HUES64 (cell line): Measurements from ENCODE around the gene SPATA2.
"Not testable (repeated sequence)": the region's sequence is repeated elsewhere in the genome, so short reads cannot be mapped to it uniquely, and the experiment has no call there.

Experiments used
- H3K27ac ChIP-seq: 2 replicates; pipeline ENCODE4 v1.7.0; 2013; ENCODE audit warnings: low read depth, low read length, inconsistent platforms
- H3K27me3 ChIP-seq: 2 replicates; pipeline ENCODE4 v1.6.1; 2013; ENCODE audit warnings: mild to moderate bottlenecking, low read length; ENCODE audit not compliant: insufficient read depth
- H3K36me3 ChIP-seq: 2 replicates; pipeline ENCODE4 v1.6.1; 2013; ENCODE audit warnings: mild to moderate bottlenecking, low read length; ENCODE audit not compliant: insufficient read depth
- H3K4me1 ChIP-seq: 2 replicates; pipeline ENCODE4 v1.6.1; 2013; ENCODE audit warnings: mild to moderate bottlenecking, low read length, moderate library complexity; ENCODE audit not compliant: insufficient read depth
- H3K4me3 ChIP-seq: 2 replicates; pipeline ENCODE4 v1.5.1; 2013; ENCODE audit warnings: mild to moderate bottlenecking, low read length, moderate library complexity
- H3K9ac ChIP-seq: 2 replicates; pipeline ENCODE4 v1.6.1; 2013; ENCODE audit warnings: mild to moderate bottlenecking, low read depth, low read length
- H3K9me3 ChIP-seq: 2 replicates; pipeline ENCODE4 v1.6.1; 2013; ENCODE audit warnings: low read depth, low read length; ENCODE audit not compliant: insufficient read depth
- WGBS: fragments of 150-250, 120-280 bp; methylation state at CpG from one replicate; pipeline ENCODE4 v1.1.7; 2013; ENCODE audit warnings: missing lambda C conversion rate; 5-methylcytosine and 5-hydroxymethylcytosine counted together

The SPATA2 gene

DNA sequence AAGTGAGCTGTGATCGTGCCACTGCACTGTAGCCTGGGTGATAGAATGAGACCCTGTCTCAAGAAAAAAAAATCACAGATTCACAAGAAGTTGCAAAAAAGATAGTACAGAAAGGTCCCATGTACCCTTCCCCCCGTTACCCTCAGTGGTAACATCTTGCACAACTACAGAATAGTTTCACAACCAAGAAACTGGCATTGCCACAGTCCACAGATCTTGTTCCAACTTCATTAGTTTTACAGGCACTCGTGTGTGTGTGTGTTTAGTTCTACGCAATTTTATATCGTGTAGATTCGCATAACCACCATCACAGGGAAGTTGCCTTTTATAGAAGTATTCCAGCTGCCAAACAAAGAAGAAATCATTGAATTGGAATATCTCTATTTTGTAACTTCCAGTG, 19.1 kb downstream of the SPATA2 start:
- H3K36me3 ChIP-seq: no peaks in the 10 kb centered on the region
- H3K27me3 ChIP-seq: no peaks in the 10 kb centered on the region
- no peak overlapping the region for H3K27ac ChIP-seq
- no peaks in the 10 kb centered on the region for H3K9me3 ChIP-seq
- no peak overlapping the region for H3K9ac ChIP-seq
- H3K4me1 ChIP-seq: peaks cover 6% of the 10 kb centered on the region; the same call in 1 of the 2 replicates
- 98% methylated on average over 4 of the region's 6 CpGs for WGBS
- H3K4me3 ChIP-seq: no peak overlapping the region

DNA sequence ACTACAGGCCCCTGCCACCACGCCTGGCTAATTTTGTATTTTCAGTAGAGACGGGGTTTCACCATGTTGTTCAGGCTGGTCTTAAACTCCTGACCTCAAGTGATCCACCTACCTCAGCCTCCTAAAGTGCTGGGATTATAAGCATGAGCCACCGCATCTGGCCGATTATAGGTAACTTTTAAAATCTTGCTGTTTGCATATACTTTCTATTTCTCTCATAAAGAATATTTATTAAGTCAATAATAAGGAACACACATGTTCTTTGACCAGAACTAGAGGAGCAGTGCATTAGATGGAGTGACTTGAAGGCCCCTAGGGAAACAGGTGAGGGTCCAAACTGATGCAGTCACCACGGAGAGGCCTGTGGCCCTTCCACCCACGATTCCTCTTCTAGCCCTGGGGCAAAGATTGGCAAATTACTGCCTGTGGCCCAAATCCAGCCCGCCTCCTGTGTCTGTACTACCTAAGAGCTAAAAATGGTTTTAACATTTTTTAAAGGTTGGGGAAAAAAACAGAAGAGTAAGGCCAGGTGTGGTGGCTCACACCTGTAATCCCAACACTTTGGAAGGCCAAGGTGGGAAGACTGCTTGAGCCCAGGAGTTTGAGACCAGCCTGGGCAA, 19.7 kb downstream of the SPATA2 start:
- not testable (repeated sequence) for H3K4me3 ChIP-seq, H3K27me3 ChIP-seq
- 95% methylated on average over 7 of the region's 7 CpGs for WGBS

DNA sequence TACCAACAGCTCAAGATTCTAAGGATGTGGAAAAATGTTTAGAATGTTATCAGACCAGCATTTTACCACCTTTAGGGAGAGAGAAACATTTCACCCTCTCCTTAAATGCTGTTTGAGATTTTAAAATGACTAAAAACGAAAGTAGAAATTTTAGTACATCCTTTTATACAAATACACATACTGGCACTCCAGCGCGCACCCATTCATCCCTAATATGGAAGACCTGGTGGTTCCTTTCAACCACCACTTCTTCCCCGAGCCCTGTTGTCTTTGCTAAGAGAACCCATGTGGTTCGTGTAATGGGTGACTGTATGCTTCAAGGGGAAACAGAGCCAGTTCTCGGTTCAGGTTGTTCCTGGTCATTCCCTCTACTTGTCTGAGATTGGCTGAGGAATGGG, 21.3 kb downstream of the SPATA2 start:
- no peak overlapping the region for H3K9ac ChIP-seq
- no peak overlapping the region for H3K27ac ChIP-seq
- 94% methylated on average over 6 of the region's 6 CpGs for WGBS
- no peaks in the 10 kb centered on the region for H3K36me3 ChIP-seq
- no peak overlapping the region for H3K4me3 ChIP-seq
- H3K4me1 ChIP-seq: peaks cover 7% of the 10 kb centered on the region; the same call in 1 of the 2 replicates
- no peaks in the 10 kb centered on the region for H3K9me3 ChIP-seq
- H3K27me3 ChIP-seq: no peaks in the 10 kb centered on the region

More for the DNA sequence above, 19.7 kb downstream of the SPATA2 start:
- not testable (repeated sequence) for H3K27ac ChIP-seq, H3K36me3 ChIP-seq, H3K9me3 ChIP-seq, H3K9ac ChIP-seq, H3K4me1 ChIP-seq

DNA sequence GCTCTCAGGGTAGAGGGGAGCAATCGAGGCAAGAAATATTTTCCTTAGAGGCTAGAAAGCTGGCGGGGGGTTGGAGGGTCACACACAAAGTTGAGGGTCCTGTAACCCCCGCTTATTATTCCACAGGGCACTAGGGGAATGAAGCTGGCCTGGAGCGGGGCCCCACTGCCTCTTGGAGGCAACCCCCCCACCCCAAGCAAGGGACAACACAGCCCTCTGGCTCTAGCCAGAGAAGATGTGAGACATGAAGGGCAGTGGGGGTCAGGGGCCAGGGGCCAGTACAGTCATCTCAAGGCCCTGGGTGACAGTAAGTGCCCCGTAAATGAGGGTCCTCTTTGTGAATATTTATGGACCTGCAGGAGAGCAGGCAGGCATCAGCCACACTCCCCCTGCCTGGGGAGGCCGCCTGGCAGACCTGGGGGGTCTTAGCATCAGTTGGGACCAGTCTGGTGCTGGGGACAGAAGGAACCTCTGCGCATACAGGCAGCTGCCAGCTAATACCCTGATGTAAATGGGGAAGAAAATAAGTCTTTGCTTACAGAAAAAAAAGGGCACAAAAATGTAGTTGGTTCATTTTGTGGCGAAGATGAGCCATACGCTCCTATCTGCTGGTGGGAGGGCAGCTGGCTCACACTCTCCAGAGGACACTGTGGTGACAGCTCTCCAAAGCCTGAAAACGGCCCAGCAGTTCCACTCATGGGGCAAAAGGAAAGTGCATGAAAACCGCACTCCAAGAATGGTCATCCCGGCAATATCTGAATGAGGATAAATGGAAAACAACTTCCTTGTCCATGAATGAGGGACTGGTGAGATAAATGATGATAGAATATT, 21.9 kb downstream of the SPATA2 start:
- no peaks in the 10 kb centered on the region for H3K27me3 ChIP-seq
- peaks cover 12% of the 10 kb centered on the region; the same call in 1 of the 2 replicates for H3K4me1 ChIP-seq
- 91% methylated on average over 11 of the region's 12 CpGs for WGBS
- no peak overlapping the region for H3K4me3 ChIP-seq
- no peaks in the 10 kb centered on the region for H3K9me3 ChIP-seq
- H3K9ac ChIP-seq: no peak overlapping the region
- H3K36me3 ChIP-seq: no peaks in the 10 kb centered on the region
- H3K27ac ChIP-seq: no peak overlapping the region

DNA sequence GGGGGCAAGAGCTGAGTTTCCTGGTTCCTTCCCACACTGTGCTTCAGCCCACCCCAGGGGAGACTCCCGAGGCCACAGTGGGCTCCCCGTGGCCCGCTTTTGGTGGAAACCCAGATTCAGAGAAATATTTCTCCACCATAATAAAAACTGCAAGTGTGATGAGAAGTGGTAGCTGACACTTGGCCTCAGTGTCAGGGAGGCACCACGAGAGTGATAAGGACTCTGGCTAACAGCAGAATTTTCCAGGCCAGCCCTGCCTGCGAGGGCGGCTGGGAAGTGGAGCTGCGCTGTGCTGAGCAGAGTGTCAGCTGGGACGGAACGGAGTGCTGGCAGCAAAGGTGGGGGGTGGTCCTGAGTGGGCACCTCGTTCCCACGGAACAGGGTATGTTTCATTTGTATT, 22.5 kb downstream of the SPATA2 start:
- no peaks in the 10 kb centered on the region for H3K9me3 ChIP-seq
- no peak overlapping the region for H3K9ac ChIP-seq
- 88% methylated on average over 11 of the region's 11 CpGs for WGBS
- H3K4me3 ChIP-seq: no peak overlapping the region
- H3K27me3 ChIP-seq: no peaks in the 10 kb centered on the region
- no peak overlapping the region for H3K27ac ChIP-seq
- no peaks in the 10 kb centered on the region for H3K36me3 ChIP-seq
- peaks cover 12% of the 10 kb centered on the region; the same call in 1 of the 2 replicates for H3K4me1 ChIP-seq

DNA sequence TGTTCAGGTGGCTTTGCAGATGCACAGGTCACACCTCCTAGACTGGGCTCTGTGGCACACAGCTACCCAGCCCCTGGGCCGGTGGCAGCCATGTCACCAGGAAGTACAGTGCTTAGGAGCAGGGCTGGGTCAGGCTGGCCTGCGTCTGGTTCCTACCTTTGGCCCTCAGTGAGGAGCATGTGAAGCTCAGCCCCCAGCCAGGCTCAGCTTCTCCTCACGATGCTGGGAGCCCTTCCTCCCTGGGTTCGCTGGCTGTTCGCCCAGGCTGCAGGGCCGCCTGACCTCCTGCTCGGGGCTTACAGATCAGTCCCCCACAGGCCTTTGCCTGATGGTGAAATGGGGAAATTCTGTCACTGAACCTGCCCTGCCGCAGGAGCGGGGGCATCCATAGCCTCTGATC, 23.1 kb downstream of the SPATA2 start:
- H3K27ac ChIP-seq: no peak overlapping the region
- no peaks in the 10 kb centered on the region for H3K36me3 ChIP-seq
- H3K9ac ChIP-seq: no peak overlapping the region
- H3K4me3 ChIP-seq: no peak overlapping the region
- no peaks in the 10 kb centered on the region for H3K9me3 ChIP-seq
- 89% methylated on average over 9 of the region's 9 CpGs for WGBS
- peaks cover 12% of the 10 kb centered on the region; the same call in 1 of the 2 replicates for H3K4me1 ChIP-seq
- H3K27me3 ChIP-seq: no peaks in the 10 kb centered on the region

DNA sequence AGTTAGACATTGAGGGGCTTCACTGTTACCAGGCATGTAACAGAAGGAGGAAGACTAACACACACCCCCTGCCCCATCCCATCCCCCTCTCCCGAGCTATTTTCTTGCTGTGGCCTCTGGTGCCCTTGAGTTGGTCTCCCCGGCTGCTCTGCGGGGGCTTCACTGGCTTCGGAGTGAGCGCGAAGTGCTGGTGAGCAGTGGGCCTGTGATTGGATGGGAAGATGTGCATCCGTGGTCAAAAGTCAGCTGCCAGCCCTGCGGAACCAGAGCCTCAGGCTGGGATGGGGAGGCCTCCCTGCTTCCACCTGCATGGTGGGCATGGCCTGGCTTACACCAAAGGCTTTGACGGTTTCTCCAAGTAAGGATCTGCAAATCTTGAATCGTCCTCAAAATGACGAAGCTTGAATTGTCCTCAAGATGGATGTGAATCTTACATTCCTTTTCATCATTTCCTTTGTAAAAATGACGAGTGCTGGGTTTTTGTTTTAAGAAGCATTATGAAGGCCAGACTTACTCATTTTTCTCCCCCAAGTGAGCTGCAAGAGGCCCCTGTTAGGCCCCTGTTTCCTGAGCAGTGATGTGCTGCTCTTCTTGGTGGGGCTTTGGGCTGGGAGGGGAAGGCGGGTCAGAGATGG, 23.7 kb downstream of the SPATA2 start:
- H3K9ac ChIP-seq: no peak overlapping the region
- H3K4me3 ChIP-seq: no peak overlapping the region
- WGBS: 83% methylated on average over 13 of the region's 13 CpGs
- H3K9me3 ChIP-seq: no peaks in the 10 kb centered on the region
- H3K27ac ChIP-seq: no peak overlapping the region
- no peaks in the 10 kb centered on the region for H3K36me3 ChIP-seq
- H3K4me1 ChIP-seq: peaks cover 12% of the 10 kb centered on the region; the same call in 1 of the 2 replicates
- H3K27me3 ChIP-seq: no peaks in the 10 kb centered on the region

DNA sequence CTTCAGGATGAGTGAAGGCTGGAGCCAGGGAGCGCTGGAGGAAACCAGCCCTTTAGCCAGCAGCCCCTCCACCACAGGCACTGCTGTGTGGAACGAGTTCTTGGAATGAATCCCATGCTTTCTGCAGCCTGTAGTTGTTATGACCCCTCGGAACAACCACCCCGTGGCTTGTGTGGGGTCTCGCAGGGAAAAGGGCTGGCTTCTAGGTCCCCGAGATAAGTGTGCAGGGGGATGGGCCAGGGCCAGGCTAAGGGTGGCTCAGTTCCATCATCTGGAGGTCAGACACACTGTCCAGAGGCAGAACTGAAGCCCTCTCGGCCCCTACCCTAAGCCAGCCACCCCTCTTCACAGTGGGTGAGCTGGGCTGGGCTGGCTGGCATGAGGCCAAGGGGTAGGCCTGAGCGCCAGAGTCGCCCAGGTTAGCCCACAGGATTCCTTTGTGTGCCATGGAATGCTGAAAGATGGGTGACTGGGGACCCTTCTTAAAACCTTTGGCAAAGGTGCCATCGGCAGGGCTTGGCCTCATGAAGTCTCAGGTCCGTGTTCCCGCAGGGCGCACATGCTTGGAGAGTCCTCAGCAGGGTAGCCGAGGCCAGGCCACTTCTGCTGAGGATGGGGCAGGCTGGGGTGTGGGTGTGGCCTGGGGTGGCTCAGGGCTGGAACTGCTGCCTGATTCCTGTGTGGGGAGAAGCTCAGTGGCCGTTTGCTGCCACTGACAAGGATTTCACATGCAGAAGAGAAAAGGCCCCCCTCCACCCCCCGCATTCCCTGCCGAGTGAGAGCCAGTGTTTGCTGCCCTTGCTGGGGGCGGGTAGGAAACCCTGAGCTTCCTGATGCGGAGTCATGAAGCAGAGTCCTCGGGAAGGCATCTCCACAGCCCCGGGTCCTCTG, 24.6 kb downstream of the SPATA2 start:
- Histone ChIP-seq H3K36me3 (no peaks in the 10 kb centered on the region), H3K27ac (peak overlapping the region; percentile 20; the same call in 1 of the 2 replicates), H3K4me3 (no peak overlapping the region), H3K9ac (no peak overlapping the region), H3K9me3 (no peaks in the 10 kb centered on the region), H3K4me1 (peaks cover 12% of the 10 kb centered on the region; the same call in 1 of the 2 replicates), H3K27me3 (no peaks in the 10 kb centered on the region)
- WGBS: 65% methylated on average over 21 of the region's 21 CpGs

DNA sequence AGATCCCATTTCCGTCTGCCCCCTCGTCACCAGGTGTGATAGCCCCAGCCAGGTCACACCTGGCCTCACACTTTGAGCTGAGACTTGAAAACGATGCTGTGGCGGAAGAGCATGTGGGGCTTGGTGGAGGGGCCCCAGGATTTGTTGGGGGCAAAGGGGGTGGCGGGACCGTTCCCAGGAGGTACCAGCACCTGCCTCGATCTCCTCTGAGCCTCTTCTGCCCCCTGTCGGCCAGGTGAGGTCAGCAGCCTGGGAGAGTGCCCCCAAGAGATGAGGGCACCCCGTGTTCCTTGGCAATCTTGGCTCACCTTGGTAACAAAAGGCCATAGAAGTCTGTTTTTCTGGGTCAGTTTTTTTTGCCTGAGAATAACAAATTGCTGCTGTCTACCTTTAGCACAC, 25.4 kb downstream of the SPATA2 start:
- Histone ChIP-seq H3K27ac (no peak overlapping the region), H3K36me3 (0 out of 2 replicates have a peak, but pooled peaks cover 2% of the 10 kb centered on the region), H3K9ac (no peak overlapping the region), H3K27me3 (no peaks in the 10 kb centered on the region), H3K4me3 (no peak overlapping the region), H3K9me3 (no peaks in the 10 kb centered on the region), H3K4me1 (peaks cover 12% of the 10 kb centered on the region; the same call in 1 of the 2 replicates)
- WGBS: 84% methylated on average over 9 of the region's 9 CpGs

DNA sequence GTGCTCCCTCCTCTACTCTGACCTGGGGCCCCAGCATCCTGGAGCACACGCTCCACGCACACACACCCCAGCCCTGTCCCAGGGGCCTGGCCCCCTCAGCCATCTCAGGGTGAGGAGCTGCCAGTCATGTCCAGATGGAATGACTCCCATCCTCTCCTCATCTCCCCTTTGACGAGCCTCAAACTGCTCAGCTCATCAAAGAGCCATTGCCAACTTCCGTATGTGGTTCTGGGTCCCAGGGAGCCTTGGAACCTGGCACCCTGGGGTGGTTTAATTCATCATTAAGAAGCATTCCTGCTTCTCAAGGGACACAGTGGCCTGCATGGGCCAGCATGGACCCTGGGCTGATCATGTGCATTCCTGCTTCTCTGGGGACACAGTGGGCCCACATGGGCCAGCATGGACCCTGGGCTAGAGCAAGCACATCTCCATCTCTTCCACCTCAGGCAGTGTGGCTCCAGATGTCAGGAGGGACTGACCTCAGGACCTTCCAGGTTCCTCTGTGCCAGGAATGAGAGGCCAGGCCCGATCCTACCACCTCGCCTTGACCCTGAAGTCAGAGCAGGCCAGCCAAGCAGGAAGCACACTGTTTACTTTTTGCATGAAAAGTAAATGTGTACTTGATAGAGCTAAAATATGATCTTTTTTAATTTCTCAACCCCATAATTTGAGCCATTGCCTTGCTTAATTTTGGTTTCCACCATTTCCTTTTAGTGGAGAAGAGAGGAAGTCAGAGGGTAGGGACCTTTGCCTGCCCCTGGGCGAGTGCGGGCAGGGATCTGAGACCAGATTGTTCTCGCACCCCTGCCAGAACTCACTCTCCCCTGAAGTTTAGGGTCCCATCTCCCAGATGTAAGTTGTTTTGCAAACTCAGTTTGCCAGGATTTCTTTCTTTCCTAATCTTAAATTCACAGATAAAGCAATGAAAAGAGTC, 26.1 kb downstream of the SPATA2 start:
- H3K4me3 ChIP-seq: no peak overlapping the region
- no peaks in the 10 kb centered on the region for H3K27me3 ChIP-seq
- H3K27ac ChIP-seq: no peak overlapping the region
- H3K4me1 ChIP-seq: peaks cover 12% of the 10 kb centered on the region; the same call in 1 of the 2 replicates
- no peaks in the 10 kb centered on the region for H3K9me3 ChIP-seq
- 91% methylated on average over 9 of the region's 9 CpGs for WGBS
- no peak overlapping the region for H3K9ac ChIP-seq
- 0 out of 2 replicates have a peak, but pooled peaks cover 4% of the 10 kb centered on the region for H3K36me3 ChIP-seq
